Mesenchymal stem cell (in vitro differentiated cells and primary cell): ENCODE measurements around the gene PFKFB4.

Source experiments
- DNase-seq: peaks from one replicate; pipeline ENCODE4 v3.0.0-alpha.2; 2013
- H2AFZ ChIP-seq: one replicate; pipeline ENCODE4 v1.6.1; 2013; ENCODE audit warnings: low read depth, mild to moderate bottlenecking, control low read depth, inconsistent platforms, low read length, moderate library complexity
- H2AK5ac ChIP-seq: 2 replicates; pipeline ENCODE4 v1.6.1; 2013; ENCODE audit warnings: low read length, moderate library complexity, mild to moderate bottlenecking, inconsistent platforms; ENCODE audit not compliant: severe bottlenecking
- H2BK120ac ChIP-seq: one replicate; pipeline ENCODE4 v1.6.1; 2013; ENCODE audit warnings: low read depth, mild to moderate bottlenecking, inconsistent platforms, low read length, moderate library complexity
- H2BK12ac ChIP-seq, 2 experiments: one replicate each; pipeline ENCODE4 v1.6.1; 2013; ENCODE audit warnings: inconsistent platforms in 2 of 2, low read length in 2 of 2, mild to moderate bottlenecking in 2 of 2, moderate library complexity in 2 of 2, control low read depth in 1 of 2
- H2BK15ac ChIP-seq: one replicate; pipeline ENCODE4 v1.6.1; 2013; ENCODE audit warnings: mild to moderate bottlenecking, low read depth, inconsistent platforms; ENCODE audit not compliant: poor library complexity, severe bottlenecking
- H2BK5ac ChIP-seq: 2 replicates; pipeline ENCODE4 v1.6.1; 2013; ENCODE audit warnings: low read depth, mild to moderate bottlenecking, low read length, control low read depth, inconsistent platforms; ENCODE audit not compliant: poor library complexity, severe bottlenecking
- H3K14ac ChIP-seq, 2 experiments: one replicate each; pipeline ENCODE4 v1.6.1; 2013; ENCODE audit warnings: inconsistent platforms in 2 of 2, low read length in 2 of 2, control low read depth in 1 of 2, mild to moderate bottlenecking in 1 of 2, moderate library complexity in 1 of 2
- H3K18ac ChIP-seq, 2 experiments: one replicate each; pipeline ENCODE4 v1.6.1; 2013; ENCODE audit warnings: inconsistent platforms in 2 of 2, low read length in 2 of 2, control low read depth in 1 of 2, low read depth in 1 of 2, mild to moderate bottlenecking in 1 of 2
- H3K23ac ChIP-seq, 2 experiments: one replicate each; pipeline ENCODE4 v1.6.1; 2013; ENCODE audit warnings: inconsistent platforms in 2 of 2, low read length in 2 of 2, mild to moderate bottlenecking in 2 of 2, moderate library complexity in 2 of 2, control low read depth in 1 of 2
- H3K27ac ChIP-seq: 2 replicates; pipeline ENCODE4 v1.5.1; 2013; ENCODE audit warnings: mild to moderate bottlenecking, moderate library complexity, low read length, control low read depth, inconsistent platforms; ENCODE audit not compliant: poor library complexity, severe bottlenecking
- H3K27me3 ChIP-seq, 2 experiments: 2 replicates each; pipeline versions ENCODE4 v1.6.1 to v1.7.0; 2013; ENCODE audit warnings: low read length in 2 of 2, mild to moderate bottlenecking in 2 of 2, moderate library complexity in 2 of 2, control low read depth in 1 of 2, inconsistent platforms in 1 of 2; ENCODE audit not compliant: control insufficient read depth in 1 of 2, insufficient read depth in 1 of 2
- H3K36me3 ChIP-seq, 2 experiments: 2 replicates each; pipeline versions ENCODE4 v1.6.1 to v1.7.0; 2013; ENCODE audit warnings: low read length in 2 of 2, control low read depth in 1 of 2, inconsistent platforms in 1 of 2, low read depth in 1 of 2, mild to moderate bottlenecking in 1 of 2; ENCODE audit not compliant: insufficient read depth in 2 of 2, control insufficient read depth in 1 of 2
- H3K4ac ChIP-seq, 2 experiments: one replicate each; pipeline ENCODE4 v1.6.1; 2013; ENCODE audit warnings: inconsistent platforms in 2 of 2, low read length in 2 of 2, mild to moderate bottlenecking in 2 of 2, moderate library complexity in 2 of 2, control low read depth in 1 of 2, low read depth in 1 of 2
- H3K4me1 ChIP-seq: 2 replicates; pipeline ENCODE4 v1.6.1; 2013; ENCODE audit warnings: low read depth, low read length, control low read depth; ENCODE audit not compliant: control insufficient read depth, insufficient read depth
- H3K4me2 ChIP-seq: 2 replicates; pipeline ENCODE4 v1.6.1; 2013; ENCODE audit warnings: low read length, mild to moderate bottlenecking, inconsistent platforms; ENCODE audit not compliant: poor library complexity, severe bottlenecking
- H3K4me3 ChIP-seq, 2 experiments: 2 replicates each; pipeline versions ENCODE4 v1.5.1 to v1.7.0; 2013; ENCODE audit warnings: low read length in 2 of 2, mild to moderate bottlenecking in 2 of 2, control low read depth in 1 of 2, low read depth in 1 of 2; ENCODE audit not compliant: insufficient read depth in 1 of 2
- H3K79me1 ChIP-seq: replicated peaks from 2 replicates; pipeline ENCODE4 v1.6.1; 2013; ENCODE audit warnings: mild to moderate bottlenecking, control low read depth, low read length, inconsistent platforms; ENCODE audit not compliant: poor library complexity, severe bottlenecking
- H3K9ac ChIP-seq: 2 replicates; pipeline ENCODE4 v1.7.0; 2013; ENCODE audit warnings: mild to moderate bottlenecking, low read length, moderate library complexity
- H3K9me3 ChIP-seq: 2 replicates; pipeline ENCODE4 v1.7.0; 2013; ENCODE audit warnings: mild to moderate bottlenecking, low read length; ENCODE audit not compliant: control insufficient read depth
- H4K8ac ChIP-seq: one replicate; pipeline ENCODE4 v1.6.1; 2013; ENCODE audit warnings: inconsistent platforms, mild to moderate bottlenecking, low read length, moderate library complexity
- H4K91ac ChIP-seq: one replicate; pipeline ENCODE4 v1.6.1; 2013; ENCODE audit warnings: mild to moderate bottlenecking, low read length, inconsistent platforms
- WGBS: methylation state at CpG from one replicate; pipeline ENCODE4 v1.1.7; 2013; ENCODE audit warnings: mixed read lengths; 5-methylcytosine and 5-hydroxymethylcytosine counted together

PFKFB4 gene

DNA sequence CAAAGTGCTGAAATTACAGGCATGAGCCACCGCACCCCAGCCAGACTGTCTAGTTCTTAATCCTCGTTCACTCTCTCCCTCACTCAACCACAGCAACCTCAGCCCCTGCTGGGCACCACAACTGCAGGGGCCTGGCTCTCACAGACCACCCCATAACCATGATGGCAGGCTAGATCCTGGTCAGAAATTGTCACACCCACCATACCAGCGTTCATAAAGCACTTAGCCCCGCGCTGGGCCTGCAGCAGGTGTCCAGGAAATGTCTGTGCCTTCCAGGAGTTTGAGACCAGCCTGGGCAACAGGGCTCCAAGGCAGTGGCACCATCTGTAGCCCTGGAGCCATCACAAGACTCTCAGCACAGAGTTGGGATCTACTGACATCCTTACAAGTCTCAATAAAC, 54.5 kb downstream of the PFKFB4 start:
- Histone ChIP-seq H3K4me1 (peaks cover 25% of the 10 kb centered on the region), H3K9ac (peak overlapping the region; percentile 91), H4K8ac (no peak overlapping the region), H3K4me2 (no peak overlapping the region), H3K27me3 (no peaks in the 10 kb centered on the region), H4K91ac (no peak overlapping the region), H3K4ac (no peak overlapping the region), H2BK5ac (no peak overlapping the region), H2BK120ac (no peak overlapping the region), H3K79me1 (peaks cover 15% of the 10 kb centered on the region), H3K4me3 (peak overlapping the region in 1 of 2 experiments; percentile 90), H2BK15ac (no peak overlapping the region), H2BK12ac (no peak overlapping the region), H2AK5ac (no peak overlapping the region), H3K23ac (no peak overlapping the region), H3K14ac (no peak overlapping the region), H3K9me3 (no peaks in the 10 kb centered on the region), H3K27ac (no peak overlapping the region), H3K36me3 (peaks cover 24 to 28% of the 10 kb centered on the region in 2 experiments), H3K18ac (no peak overlapping the region), H2AFZ (no peak overlapping the region)
- DNase-seq = no peak
- WGBS = 97% methylated on average over 5 of the region's 5 CpGs

DNA sequence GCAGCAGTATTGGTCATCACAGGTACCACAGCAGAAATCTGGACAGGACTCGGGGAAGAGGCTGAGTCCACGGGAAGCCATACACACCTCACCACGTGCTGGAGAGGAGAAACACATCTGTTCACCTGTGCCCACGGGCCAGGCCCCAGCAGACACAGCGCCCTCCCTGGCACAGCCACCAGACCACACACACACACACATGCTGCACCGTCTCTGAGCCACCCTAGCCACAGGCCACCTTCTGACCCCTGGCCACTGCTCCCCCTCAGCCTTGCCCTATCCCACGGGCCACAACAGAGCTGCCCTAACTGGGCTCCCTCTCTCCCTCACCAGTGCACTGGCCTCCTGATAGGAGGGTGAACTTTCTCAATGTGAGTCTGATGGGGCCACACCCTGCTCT, 55.4 kb downstream of the PFKFB4 start:
- no peaks in the 10 kb centered on the region for H3K9me3 ChIP-seq
- no peak overlapping the region for H4K91ac ChIP-seq
- no peak overlapping the region for H2AFZ ChIP-seq
- no peak overlapping the region for H2BK15ac ChIP-seq
- H2BK120ac ChIP-seq = no peak overlapping the region
- peaks cover 25% of the 10 kb centered on the region for H3K4me1 ChIP-seq
- peaks cover 24 to 33% of the 10 kb centered on the region in 2 experiments for H3K36me3 ChIP-seq
- H3K79me1 ChIP-seq = peaks cover 15% of the 10 kb centered on the region
- no peak overlapping the region for H3K14ac ChIP-seq
- no peaks in the 10 kb centered on the region for H3K27me3 ChIP-seq
- no peak overlapping the region for H3K18ac ChIP-seq
- no peak overlapping the region for H2BK12ac ChIP-seq
- no peak overlapping the region for H3K4ac ChIP-seq
- DNase-seq = no peak
- no peak overlapping the region for H3K27ac ChIP-seq
- H2AK5ac ChIP-seq = no peak overlapping the region
- H2BK5ac ChIP-seq = no peak overlapping the region
- H3K4me2 ChIP-seq = no peak overlapping the region
- no peak overlapping the region for H3K9ac ChIP-seq
- WGBS = 88% methylated on average over 7 of the region's 7 CpGs
- H3K4me3 ChIP-seq = no peak overlapping the region
- H4K8ac ChIP-seq = no peak overlapping the region
- H3K23ac ChIP-seq = no peak overlapping the region

DNA sequence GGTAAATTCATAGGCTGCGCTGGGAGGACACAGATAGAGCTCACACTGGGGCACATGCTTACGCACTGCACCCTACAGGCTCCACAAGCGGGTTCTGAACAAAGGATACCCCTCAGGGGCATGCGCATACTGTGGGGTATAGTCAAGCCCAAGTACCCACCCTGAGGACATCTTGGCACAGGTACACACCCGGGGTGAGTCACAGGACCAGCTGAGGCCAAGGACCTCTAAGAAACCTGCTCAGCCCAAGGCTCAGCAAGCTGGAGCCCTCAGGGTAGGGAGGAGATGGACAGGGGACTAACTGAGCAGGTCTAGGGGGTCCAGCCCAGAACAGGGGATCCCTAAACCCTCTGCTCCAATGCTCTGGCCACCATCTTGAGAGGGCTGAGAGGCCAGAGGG, 55.9 kb downstream of the PFKFB4 start:
- Histone ChIP-seq H3K4me2 (no peak overlapping the region), H3K27ac (no peak overlapping the region), H2AFZ (no peak overlapping the region), H2AK5ac (no peak overlapping the region), H2BK120ac (no peak overlapping the region), H3K27me3 (no peaks in the 10 kb centered on the region), H3K4me1 (peaks cover 25% of the 10 kb centered on the region), H4K8ac (no peak overlapping the region), H3K4me3 (no peak overlapping the region), H2BK12ac (no peak overlapping the region), H3K4ac (no peak overlapping the region), H3K79me1 (peaks cover 15% of the 10 kb centered on the region), H3K14ac (no peak overlapping the region), H3K36me3 (peaks cover 27 to 33% of the 10 kb centered on the region in 2 experiments), H3K18ac (no peak overlapping the region), H2BK15ac (no peak overlapping the region), H2BK5ac (no peak overlapping the region), H3K23ac (peak overlapping the region in 1 of 2 experiments; percentile 15), H4K91ac (no peak overlapping the region), H3K9me3 (no peaks in the 10 kb centered on the region), H3K9ac (no peak overlapping the region)
- WGBS = 95% methylated on average over 5 of the region's 5 CpGs
- no peak for DNase-seq

DNA sequence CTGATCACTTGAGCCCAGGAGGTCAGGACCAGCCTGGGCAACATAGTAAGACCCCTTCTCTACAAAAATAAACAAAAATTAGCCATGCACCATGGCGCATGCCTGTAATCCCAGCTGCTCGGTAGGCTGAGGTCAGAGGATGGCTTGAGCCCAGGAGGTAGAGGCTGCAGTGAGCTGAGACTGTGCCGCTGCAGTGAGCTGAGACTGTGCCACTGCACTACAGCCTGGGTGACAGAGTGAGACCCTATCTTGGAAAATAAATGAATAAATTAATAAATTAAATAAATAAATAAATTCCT, 63.5 kb downstream of the PFKFB4 start:
- Histone ChIP-seq H3K79me1 (peaks cover 4% of the 10 kb centered on the region), H2BK5ac (no peak overlapping the region), H3K4me2 (no peak overlapping the region), H2AK5ac (no peak overlapping the region), H3K9ac (peak overlapping the region; percentile 53), H2BK120ac (no peak overlapping the region), H2AFZ (no peak overlapping the region), H3K14ac (no peak overlapping the region), H3K36me3 (peaks cover 9 to 39% of the 10 kb centered on the region in 2 experiments), H2BK15ac (no peak overlapping the region), H3K27me3 (no peaks in the 10 kb centered on the region), H3K18ac (no peak overlapping the region), H3K4ac (no peak overlapping the region), H3K23ac (no peak overlapping the region), H4K91ac (no peak overlapping the region), H2BK12ac (no peak overlapping the region), H3K4me1 (no peaks in the 10 kb centered on the region), H4K8ac (no peak overlapping the region), H3K27ac (no peak overlapping the region), H3K9me3 (no peaks in the 10 kb centered on the region), H3K4me3 (no peak overlapping the region)
- 100% methylated on average over 2 of the region's 3 CpGs for WGBS
- DNase-seq = no peak
